ENCODE data around the gene MRPL1.
"Not testable (repeated sequence)": the region's sequence is repeated elsewhere in the genome, so short reads cannot be mapped to it uniquely, and the experiment has no call there.

MRPL1 gene

GRCh38 chr4:77913348-77913747 lies 50.7 kb downstream of the MRPL1 start:
- DNase-seq, result no peak
- peaks cover 11 to 36% of the 10 kb centered on the region in 2 donors for H3K4me1 Mint-ChIP-seq
- no peak for ATAC-seq (replicated peaks)
- H3K36me3 Mint-ChIP-seq, result peaks cover 24 to 52% of the 10 kb centered on the region in 2 donors
- no peaks in the 10 kb centered on the region for H3K9me3 Mint-ChIP-seq
- H3K27ac Mint-ChIP-seq, result no peak overlapping the region
- no peak overlapping the region for H3K4me3 Mint-ChIP-seq
- no peaks in the 10 kb centered on the region for H3K27me3 Mint-ChIP-seq

- H3K4me1 Mint-ChIP-seq, result peaks cover 8 to 33% of the 10 kb centered on the region in 2 donors
- H3K4me3 Mint-ChIP-seq, result no peak overlapping the region
- H3K9me3 Mint-ChIP-seq, result no peaks in the 10 kb centered on the region
- no peaks in the 10 kb centered on the region for H3K27me3 Mint-ChIP-seq
- H3K36me3 Mint-ChIP-seq, result peaks cover 27 to 54% of the 10 kb centered on the region in 2 donors
- DNase-seq (no peak), ATAC-seq (replicated peaks) (no peak)
- H3K27ac Mint-ChIP-seq, result no peak overlapping the region
Observed at GRCh38 chr4:77917075-77917474, 54.4 kb downstream of the MRPL1 start.

GRCh38 chr4:77917601-77918000 lies 55.0 kb downstream of the MRPL1 start:
- no peak for ATAC-seq (replicated peaks)
- Mint-ChIP-seq H3K9me3 (no peaks in the 10 kb centered on the region), H3K27ac (no peak overlapping the region), H3K27me3 (no peaks in the 10 kb centered on the region), H3K4me1 (peaks cover 6 to 29% of the 10 kb centered on the region in 2 donors), H3K36me3 (peaks cover 28 to 54% of the 10 kb centered on the region in 2 donors), H3K4me3 (no peak overlapping the region)
- DNase-seq, result no peak

GRCh38 chr4:77920371-77920770 lies 57.7 kb downstream of the MRPL1 start:
- Mint-ChIP-seq H3K9me3 (peaks cover 0 to 2% of the 10 kb centered on the region in 2 donors), H3K4me1 (peaks cover 6 to 29% of the 10 kb centered on the region in 2 donors), H3K27ac (no peak overlapping the region), H3K27me3 (no peaks in the 10 kb centered on the region), H3K4me3 (no peak overlapping the region), H3K36me3 (peaks cover 33 to 53% of the 10 kb centered on the region in 2 donors)
- DNase-seq (no peak), ATAC-seq (replicated peaks) (no peak)

- Mint-ChIP-seq H3K9me3 (peaks cover 0 to 3% of the 10 kb centered on the region in 2 donors), H3K27me3 (no peaks in the 10 kb centered on the region), H3K27ac (no peak overlapping the region), H3K36me3 (peaks cover 38 to 60% of the 10 kb centered on the region in 2 donors), H3K4me3 (no peak overlapping the region), H3K4me1 (peaks cover 6 to 29% of the 10 kb centered on the region in 2 donors)
- no peak for DNase-seq
- no peak for ATAC-seq (replicated peaks)
Observed at GRCh38 chr4:77921701-77922100, 59.1 kb downstream of the MRPL1 start.

GRCh38 chr4:77922158-77923094 lies 59.8 kb downstream of the MRPL1 start:
- H3K9me3 Mint-ChIP-seq, result peaks cover 0 to 3% of the 10 kb centered on the region in 2 donors
- H3K4me1 Mint-ChIP-seq, result peaks cover 6 to 23% of the 10 kb centered on the region in 2 donors
- H3K36me3 Mint-ChIP-seq, result peaks cover 38 to 60% of the 10 kb centered on the region in 2 donors
- no peak overlapping the region for H3K4me3 Mint-ChIP-seq
- no peak overlapping the region for H3K27ac Mint-ChIP-seq
- DNase-seq, result no peak
- H3K27me3 Mint-ChIP-seq, result no peaks in the 10 kb centered on the region
- no peak for ATAC-seq (replicated peaks)

- Mint-ChIP-seq H3K9me3 (peaks cover 0 to 3% of the 10 kb centered on the region in 2 donors), H3K27me3 (no peaks in the 10 kb centered on the region), H3K4me3 (no peak overlapping the region), H3K36me3 (peaks cover 30 to 60% of the 10 kb centered on the region in 2 donors), H3K27ac (no peak overlapping the region), H3K4me1 (peaks cover 0 to 2% of the 10 kb centered on the region in 2 donors)
- DNase-seq, result no peak
- no peak for ATAC-seq (replicated peaks)
Observed at GRCh38 chr4:77927991-77928925, 65.6 kb downstream of the MRPL1 start.

- Mint-ChIP-seq H3K4me1 (peaks cover 0 to 2% of the 10 kb centered on the region in 2 donors), H3K27ac (no peak overlapping the region), H3K4me3 (no peak overlapping the region), H3K9me3 (peaks cover 0 to 1% of the 10 kb centered on the region in 2 donors), H3K27me3 (no peaks in the 10 kb centered on the region), H3K36me3 (peaks cover 27 to 53% of the 10 kb centered on the region in 2 donors)
- no peak for ATAC-seq (replicated peaks)
- no peak for DNase-seq
Observed at GRCh38 chr4:77930154-77930639, 67.6 kb downstream of the MRPL1 start.

- H3K4me1 Mint-ChIP-seq, result peaks cover 0 to 2% of the 10 kb centered on the region in 2 donors
- DNase-seq (no peak), ATAC-seq (replicated peaks) (no peak)
- no peak overlapping the region for H3K4me3 Mint-ChIP-seq
- H3K9me3 Mint-ChIP-seq, result no peaks in the 10 kb centered on the region
- H3K36me3 Mint-ChIP-seq, result peaks cover 23 to 47% of the 10 kb centered on the region in 2 donors
- no peak overlapping the region for H3K27ac Mint-ChIP-seq
- H3K27me3 Mint-ChIP-seq, result no peaks in the 10 kb centered on the region
Observed at GRCh38 chr4:77930876-77931275, 68.2 kb downstream of the MRPL1 start.

GRCh38 chr4:77931452-77932135 lies 69.0 kb downstream of the MRPL1 start:
- DNase-seq (no peak), ATAC-seq (replicated peaks) (no peak)
- Mint-ChIP-seq H3K27ac (no peak overlapping the region), H3K36me3 (peaks cover 18 to 41% of the 10 kb centered on the region in 2 donors), H3K4me3 (no peak overlapping the region), H3K9me3 (no peaks in the 10 kb centered on the region), H3K4me1 (peaks cover 0 to 2% of the 10 kb centered on the region in 2 donors), H3K27me3 (no peaks in the 10 kb centered on the region)

GRCh38 chr4:77938560-77938959 lies 75.9 kb downstream of the MRPL1 start:
- no peak overlapping the region for H3K27ac Mint-ChIP-seq
- peaks cover 4 to 5% of the 10 kb centered on the region in 2 donors for H3K4me1 Mint-ChIP-seq
- peaks cover 58 to 75% of the 10 kb centered on the region in 2 donors for H3K36me3 Mint-ChIP-seq
- ATAC-seq (replicated peaks) (no peak), DNase-seq (no peak)
- no peak overlapping the region for H3K4me3 Mint-ChIP-seq
- H3K27me3 Mint-ChIP-seq, result no peaks in the 10 kb centered on the region
- peaks cover 16 to 17% of the 10 kb centered on the region in 2 donors for H3K9me3 Mint-ChIP-seq

GRCh38 chr4:77945929-77946328 lies 83.3 kb downstream of the MRPL1 start:
- not testable (repeated sequence) for H3K27ac Mint-ChIP-seq; DNase-seq; ATAC-seq (replicated peaks); H3K4me3 Mint-ChIP-seq; H3K27me3 Mint-ChIP-seq; H3K4me1 Mint-ChIP-seq
- H3K36me3 Mint-ChIP-seq, result peaks cover 44 to 54% of the 10 kb centered on the region in 2 donors
- H3K9me3 Mint-ChIP-seq, result peaks cover 18 to 23% of the 10 kb centered on the region in 2 donors

- Mint-ChIP-seq H3K27me3 (no peaks in the 10 kb centered on the region), H3K36me3 (peaks cover 25 to 27% of the 10 kb centered on the region in 2 donors), H3K27ac (no peak overlapping the region), H3K4me3 (no peak overlapping the region), H3K9me3 (peaks cover 4 to 5% of the 10 kb centered on the region in 2 donors), H3K4me1 (no peaks in the 10 kb centered on the region)
- no peak for ATAC-seq (replicated peaks)
- DNase-seq, result no peak
Observed at GRCh38 chr4:77950203-77950602, 87.6 kb downstream of the MRPL1 start.

Data from stimulated activated naive B cell treated with anti-CD40 and anti-IgM and Interleukin-4, amounts not matched to agents 10 μg/mL and 1 μg/mL and 100 μg/mL, for 72 hours (primary cell).